Endothelial cell of umbilical vein (primary cell): ENCODE results near the gene NMT1. TPM values are rescaled to one million over a fixed set of nuclear protein-coding genes. Genes with fewer than 3 reads are reported as not detected.
A peak's percentile ranks its signal among the peaks of the same experiment; 100 is the strongest.
"Not testable (repeated sequence)": the region's sequence is repeated elsewhere in the genome, so short reads cannot be mapped to it uniquely, and the experiment has no call there.

Experiments used
- BruUV-seq: library from RNA; stranded (reverse); fragments of 400-500 nt; replicated peaks from 2 replicates; lab custom pipeline; 2021; lab: Mats Ljungman, UMichigan
- CTCF ChIA-PET: fragments of 300-600, 350-600 bp; sonication (Branson Sonifier 250); formaldehyde crosslinking; loops from one replicate; lab custom pipeline; 2021; ENCODE audit warnings: antibody characterized with exemption, inconsistent platforms; lab: Charles Lee
- POLR2A ChIA-PET: fragments of 300-600, 350-600 bp; sonication (Branson Sonifier 250); formaldehyde crosslinking; loops from one replicate; lab custom pipeline; 2021; ENCODE audit warnings: antibody characterized with exemption, inconsistent platforms; lab: Charles Lee
- DNase-seq: peaks from one replicate; pipeline ENCODE4 v3.0.0-alpha.2; 2011; ENCODE audit warnings: low read depth, low spot score
- FAIRE-seq: peaks from 2 replicates; lab custom pipeline; 2011; peaks lifted over from hg19 to GRCh38; lab: Jason Lieb, UNC
- H2AFZ ChIP-seq: 2 replicates; pipeline ENCODE4 v1.6.0; 2012; ENCODE audit warnings: low read depth, low read length, control low read depth, inconsistent platforms
- H3K27ac ChIP-seq: 2 replicates; pipeline ENCODE4 v1.5.1; 2011; ENCODE audit warnings: low read depth, mild to moderate bottlenecking, control low read depth, low read length, moderate library complexity; ENCODE audit not compliant: insufficient read depth
- H3K27me3 ChIP-seq, 2 experiments: 2 replicates each; pipeline versions ENCODE4 v1.6.0 to v1.6.1; 2011; ENCODE audit warnings: low read length in 2 of 2, mixed read lengths in 1 of 2; ENCODE audit not compliant: control insufficient read depth in 2 of 2, insufficient read depth in 2 of 2
- H3K36me3 ChIP-seq, 2 experiments: 2 replicates in 1 of 2; 3 replicates in 1 of 2; pipeline ENCODE4 v1.5.1; 2011; ENCODE audit warnings: low read length in 2 of 2, mild to moderate bottlenecking in 1 of 2, moderate library complexity in 1 of 2; ENCODE audit not compliant: control insufficient read depth in 2 of 2, insufficient read depth in 2 of 2; ENCODE audit errors: extremely low read depth in 1 of 2
- H3K4me1 ChIP-seq: 3 replicates; pipeline ENCODE4 v1.5.1; 2011; ENCODE audit warnings: mild to moderate bottlenecking, low read length; ENCODE audit not compliant: control insufficient read depth, insufficient read depth; ENCODE audit errors: extremely low read depth
- H3K4me2 ChIP-seq: 2 replicates; pipeline ENCODE4 v1.6.1; 2011; ENCODE audit warnings: low read length, control low read depth, mixed read lengths; ENCODE audit not compliant: insufficient read depth
- H3K4me3 ChIP-seq, 3 experiments: fragments of 200-600 bp in 1 of 3; sonication (generic), shearing (Covaris generic) in 1 of 3; replicated peaks in 1 of 3; 2 replicates each; pipeline ENCODE4 v1.5.1; 2011 to 2016; ENCODE audit warnings: control low read depth in 3 of 3, low read length in 3 of 3, mild to moderate bottlenecking in 2 of 3, inconsistent platforms in 1 of 3, low read depth in 1 of 3, moderate library complexity in 1 of 3; ENCODE audit not compliant: insufficient read depth in 1 of 3
- H3K79me2 ChIP-seq: 2 replicates; pipeline ENCODE4 v1.6.0; 2012; ENCODE audit warnings: low read length, inconsistent platforms; ENCODE audit not compliant: control insufficient read depth, insufficient read depth
- H3K9ac ChIP-seq: replicated peaks from 2 replicates; pipeline ENCODE3; 2011; ENCODE audit warnings: low read length, control low read depth; ENCODE audit not compliant: insufficient read depth; ENCODE audit errors: extremely low read depth
- H3K9me1 ChIP-seq: replicated peaks from 3 replicates; pipeline ENCODE4 v1.6.0; 2011; ENCODE audit warnings: mild to moderate bottlenecking, low read length; ENCODE audit not compliant: control insufficient read depth, insufficient read depth; ENCODE audit errors: extremely low read depth
- H3K9me3 ChIP-seq: replicated peaks from 2 replicates; pipeline ENCODE4 v1.5.1; 2012; ENCODE audit warnings: low read length, inconsistent platforms; ENCODE audit not compliant: control insufficient read depth, insufficient read depth
- H4K20me1 ChIP-seq: replicated peaks from 2 replicates; pipeline ENCODE3; 2011; ENCODE audit warnings: mild to moderate bottlenecking, low read length; ENCODE audit not compliant: control insufficient read depth, insufficient read depth; ENCODE audit errors: extremely low read depth
- EZH2 ChIP-seq: IDR thresholded peaks from 2 replicates; pipeline ENCODE4 v1.6.1; 2012; ENCODE audit warnings: borderline replicate concordance, low read depth, mild to moderate bottlenecking, moderate library complexity, low read length, inconsistent platforms; ENCODE audit not compliant: severe bottlenecking
- FOS ChIP-seq: IDR thresholded peaks from 2 replicates; pipeline ENCODE4 v1.6.1; 2011; ENCODE audit warnings: mild to moderate bottlenecking, low read length, moderate library complexity, borderline replicate concordance; ENCODE audit not compliant: insufficient read depth
- GATA2 ChIP-seq: IDR thresholded peaks from 2 replicates; pipeline ENCODE4 v1.7.0; 2011; ENCODE audit warnings: low read depth, mild to moderate bottlenecking, moderate library complexity, mixed read lengths, low read length; ENCODE audit not compliant: insufficient read length, insufficient read depth
- JUN ChIP-seq: IDR thresholded peaks from 2 replicates; pipeline ENCODE4 v1.6.1; 2011; ENCODE audit warnings: borderline replicate concordance, low read depth; ENCODE audit not compliant: insufficient read length, insufficient read depth
- MYC ChIP-seq: IDR thresholded peaks from one replicate; pipeline ENCODE4 v1.6.1; 2011; ENCODE audit warnings: mild to moderate bottlenecking, low read depth, low read length
- POLR2A ChIP-seq: IDR thresholded peaks from 2 replicates; pipeline ENCODE4 v1.6.1; 2012; ENCODE audit warnings: low read depth, mild to moderate bottlenecking, control low read depth, low read length
- POLR2AphosphoS5 ChIP-seq: IDR thresholded peaks from 2 replicates; pipeline ENCODE4 v1.6.1; 2012; ENCODE audit warnings: low read depth, mild to moderate bottlenecking, control low read depth, low read length, moderate library complexity; ENCODE audit not compliant: insufficient read depth
- dilution Hi-C: fragments of 300-500 bp; cut with MboI; formaldehyde crosslinking; loops from one replicate; pipeline ENCODE4 v1.15.0; 2019; ENCODE audit warnings: low sequenced_read_pairs; ENCODE audit not compliant: extremely low pct_ligation_motif_present
- intact Hi-C: fragments of 100-400 bp; cut with micrococcal nuclease; formaldehyde crosslinking; loops from one replicate; pipeline ENCODE4 v1.10.0; 2022
- polyA plus RNA-seq, 4 experiments: library from polyadenylated mRNA; depleted of rRNA in 3 of 4; stranded (reverse) in 3 of 4; unstranded in 1 of 4; fragments of >200 nt; gene quantifications; 2 replicates each; pipeline versions ENCODE4 v1.2.1 to v1.2.3, GENCODE V29; 2011 to 2012; ENCODE audit warnings: missing spikeins in 1 of 4
- total RNA-seq: library from RNA; stranded (reverse); gene quantifications from 2 replicates; pipeline ENCODE4 v1.2.3, GENCODE V29; 2021
- TF ChIP-seq, protein P1 (sequence below): IDR thresholded peaks from 2 replicates; pipeline ENCODE4 v1.6.1; 2011; ENCODE audit not compliant: insufficient read depth, insufficient read length

The NMT1 gene
- total and polyA plus RNA-seq, 2 donors (not counting 3 experiments of a cell fraction or from before 2014, with no cell fraction given), result 37.6 to 135 TPM

DNA sequence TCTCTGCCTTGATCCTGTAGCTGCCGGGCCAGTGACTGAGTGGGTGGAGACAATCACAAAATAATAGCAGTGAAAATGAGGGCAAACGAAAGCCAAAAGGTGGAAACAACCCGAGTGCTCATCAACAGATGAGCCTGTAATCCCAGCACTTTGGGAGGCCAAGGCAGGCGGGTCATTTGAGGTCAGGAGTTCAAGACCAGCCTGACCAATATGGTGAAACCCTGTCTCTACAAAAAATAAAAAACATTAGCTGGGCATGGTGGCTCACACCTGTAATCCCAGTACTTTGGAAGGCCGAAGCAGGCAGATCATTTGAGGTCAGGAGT lies 63.6 kb downstream of the NMT1 start:
- H3K4me3 ChIP-seq, H3K27me3 ChIP-seq, H3K79me2 ChIP-seq, H2AFZ ChIP-seq, DNase-seq, H3K9me3 ChIP-seq, H4K20me1 ChIP-seq, H3K9me1 ChIP-seq, H3K9ac ChIP-seq, H3K4me2 ChIP-seq, FAIRE-seq, POLR2A ChIA-PET, BruUV-seq, H3K36me3 ChIP-seq, dilution Hi-C loops: not testable (repeated sequence)
- CTCF ChIA-PET, result interaction anchor here (1.4 to 3.8 kb wide), 4 partner anchors 9 to 25 kb away, joined by 5 to 20 read pairs (median 7); partner anchors contain the start of gene ACBD4
- Histone ChIP-seq H3K27ac (peak overlapping the region; percentile 59), H3K4me1 (peaks cover 30% of the 10 kb centered on the region)
- intact Hi-C loops, result loop anchor here (1.0 kb wide), 1 partner anchor 8 kb away; the partner anchor contains the start of gene PLCD3

DNA sequence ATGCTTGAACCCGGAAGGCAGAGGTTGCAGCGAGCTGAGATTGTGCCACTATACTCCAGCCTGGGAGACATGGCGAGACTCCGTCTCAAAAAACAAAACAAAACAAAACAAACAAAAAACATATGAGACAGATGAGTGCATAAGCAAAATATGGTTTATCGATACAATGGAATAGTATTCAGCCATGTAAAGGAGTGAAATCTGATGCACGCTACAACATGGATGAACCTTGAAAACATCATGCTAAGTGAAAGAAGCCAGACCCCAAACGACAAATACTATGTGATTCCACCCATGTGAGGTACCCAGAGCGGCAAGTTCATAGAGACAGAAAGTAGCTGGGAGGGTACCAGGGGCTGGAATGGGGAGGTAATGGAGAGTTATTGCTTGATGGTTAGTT lies 64.4 kb downstream of the NMT1 start:
- Histone ChIP-seq H3K4me2 (no peak overlapping the region), H2AFZ (no peak overlapping the region), H3K9me3 (no peaks in the 10 kb centered on the region), H3K79me2 (no peaks in the 10 kb centered on the region), H3K4me1 (peaks cover 30% of the 10 kb centered on the region), H3K36me3 (no peaks in the 10 kb centered on the region), H3K9ac (no peak overlapping the region), H3K9me1 (no peaks in the 10 kb centered on the region), H3K4me3 (no peak overlapping the region), H3K27ac (no peak overlapping the region), H3K27me3 (no peaks in the 10 kb centered on the region), H4K20me1 (no peaks in the 10 kb centered on the region)
- dilution Hi-C loops (no loop called here), intact Hi-C loops (no loop called here)
- TF ChIP-seq FOS (no peak), JUN (no peak), GATA2 (no peak), EZH2 (no peak), POLR2A (no peak), MYC (no peak), POLR2AphosphoS5 (no peak)
- TF ChIP-seq, protein P1, sequence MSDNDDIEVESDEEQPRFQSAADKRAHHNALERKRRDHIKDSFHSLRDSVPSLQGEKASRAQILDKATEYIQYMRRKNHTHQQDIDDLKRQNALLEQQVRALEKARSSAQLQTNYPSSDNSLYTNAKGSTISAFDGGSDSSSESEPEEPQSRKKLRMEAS, result no peak
- ChIA-PET POLR2A (no interaction called here), CTCF (interaction anchor here (1.4 to 3.8 kb wide), 2 partner anchors 10 to 17 kb away, joined by 8 to 20 read pairs; partner anchors contain the start of gene ACBD4)
- BruUV-seq, result no TSS peak
- DNase-seq (no peak), FAIRE-seq (no peak)
